Right lobe of liver (tissue), 6 donors: ENCODE measurements around the gene MPHOSPH10. TPM values are rescaled to one million over a fixed set of nuclear protein-coding genes. Genes with fewer than 3 reads are reported as not detected.

Experiments used
- ATAC-seq, 4 donors: fragments of 200-7000 bp; cut with Tn5 transposase; one replicate each; pipeline ENCODE4 v1.9.1; 2020; ENCODE audit warnings: mild to moderate bottlenecking in 4 of 4, moderate library complexity in 4 of 4
- DNase-seq, 3 donors: peaks; one replicate each; pipeline ENCODE4 v3.0.0-alpha.2; 2020
- H3K27ac ChIP-seq, 3 donors: fragments of 200-600 bp; one replicate each; pipeline ENCODE4 v1.8.0; 2022
- H3K27me3 ChIP-seq, 2 donors: fragments of 200-600 bp; one replicate each; pipeline ENCODE4 v1.8.0; 2022
- H3K36me3 ChIP-seq, 4 donors: fragments of 200-600 bp; sonication (generic) in 1 of 4; one replicate each; pipeline versions ENCODE4 v1.5.1 to v1.8.0; 2017 to 2022; ENCODE audit warnings: control low read depth in 1 of 4
- H3K4me1 ChIP-seq, 4 donors: fragments of 200-600 bp; sonication (generic) in 1 of 4; one replicate each; pipeline versions ENCODE4 v1.5.1 to v1.8.0; 2017 to 2022; ENCODE audit warnings: control low read depth in 1 of 4
- H3K4me3 ChIP-seq, 3 donors: fragments of 200-600 bp; one replicate each; pipeline ENCODE4 v1.8.0; 2022
- H3K9me3 ChIP-seq, 4 donors: fragments of 200-600 bp; sonication (generic) in 1 of 4; one replicate each; pipeline versions ENCODE4 v1.5.1 to v1.8.0; 2017 to 2022; ENCODE audit warnings: control low read depth in 1 of 4
- POLR2A ChIP-seq: fragments of 450-650 bp; IDR thresholded peaks from one replicate; pipeline ENCODE4 v1.6.1; 2017; ENCODE audit warnings: antibody characterized with exemption, mild to moderate bottlenecking
- WGBS: methylation state at CpG from one replicate; pipeline ENCODE4 v1.1.6; 2018; ENCODE audit warnings: low coverage, low lambda C conversion rate; ENCODE audit not compliant: insufficient coverage; ENCODE audit errors: missing lambda C conversion rate; 5-methylcytosine and 5-hydroxymethylcytosine counted together
- intact Hi-C, 2 donors: fragments of 100-400 bp; cut with DNase I; formaldehyde crosslinking; loops; one replicate each; pipeline versions ENCODE4 v1.11.2 to v1.14.1; 2022
- small RNA-seq, 2 experiments: library from RNA; depleted of rRNA; stranded (forward); fragments of <200 nt; gene quantifications; one replicate each; pipeline ENCODE3, GENCODE V24; 2016
- total RNA-seq, 6 experiments: library from RNA; depleted of rRNA in 2 of 6; stranded (reverse); fragments of >200 nt in 2 of 6; fragmentation: NEBNext Ultra II Directional in 3 of 6; extraction: Animal tissue kit (Norgen Biotek cat#: 25700) in 3 of 6; gene quantifications; one replicate each; pipeline versions ENCODE4 v1.1.0 to v1.2.4, GENCODE V29; 2016 to 2023
- TF ChIP-seq, protein P1 (sequence below), 4 donors: fragments of 200-600 bp in 3 of 4; fragments of 450-650 bp in 1 of 4; IDR thresholded peaks; one replicate each; pipeline versions ENCODE4 v1.5.1 to v1.8.0; 2016 to 2022; ENCODE audit warnings: antibody characterized with exemption in 4 of 4, mild to moderate bottlenecking in 2 of 4
- donor health status: DM: no; HTN: yes; CAD: no.
- donor health status: DM: no; HTN: no; CAD: no.
- donor health status: DM: no; HTN: no; CAD: no.
- donor health status: DM: no; HTN: yes; CAD: no.
- donor health status: DM: no; HTN: yes; CAD: no.

MPHOSPH10 gene
- total RNA-seq, 6 experiments from 2014 or later, result 10.4 to 14.3 (median 12.8) TPM

DNA sequence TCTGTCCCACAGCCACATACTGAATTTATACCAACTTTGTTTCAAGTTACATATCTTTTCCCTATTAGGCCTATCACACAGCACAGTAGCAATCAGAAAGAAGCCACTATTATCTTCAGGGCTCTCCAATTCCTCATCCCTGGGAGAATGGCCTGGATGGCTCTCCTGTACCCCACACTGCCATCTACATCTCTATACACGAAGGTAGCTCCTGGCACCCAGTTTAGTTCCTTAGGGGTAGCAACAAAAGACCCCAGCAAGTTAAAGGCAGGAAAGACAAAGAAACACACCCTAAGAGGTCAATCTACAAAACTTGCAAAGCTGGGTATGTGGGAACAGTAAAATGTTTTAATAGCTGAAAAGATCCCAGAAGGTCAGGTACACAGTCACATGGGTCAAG lies 56.5 kb downstream of the MPHOSPH10 start:
- ATAC-seq (no peak), DNase-seq (no peak)
- no peaks in the 10 kb centered on the region for H3K27me3 ChIP-seq
- 80% methylated on average over 1 of the region's 1 CpG for WGBS
- TF ChIP-seq, protein P1, sequence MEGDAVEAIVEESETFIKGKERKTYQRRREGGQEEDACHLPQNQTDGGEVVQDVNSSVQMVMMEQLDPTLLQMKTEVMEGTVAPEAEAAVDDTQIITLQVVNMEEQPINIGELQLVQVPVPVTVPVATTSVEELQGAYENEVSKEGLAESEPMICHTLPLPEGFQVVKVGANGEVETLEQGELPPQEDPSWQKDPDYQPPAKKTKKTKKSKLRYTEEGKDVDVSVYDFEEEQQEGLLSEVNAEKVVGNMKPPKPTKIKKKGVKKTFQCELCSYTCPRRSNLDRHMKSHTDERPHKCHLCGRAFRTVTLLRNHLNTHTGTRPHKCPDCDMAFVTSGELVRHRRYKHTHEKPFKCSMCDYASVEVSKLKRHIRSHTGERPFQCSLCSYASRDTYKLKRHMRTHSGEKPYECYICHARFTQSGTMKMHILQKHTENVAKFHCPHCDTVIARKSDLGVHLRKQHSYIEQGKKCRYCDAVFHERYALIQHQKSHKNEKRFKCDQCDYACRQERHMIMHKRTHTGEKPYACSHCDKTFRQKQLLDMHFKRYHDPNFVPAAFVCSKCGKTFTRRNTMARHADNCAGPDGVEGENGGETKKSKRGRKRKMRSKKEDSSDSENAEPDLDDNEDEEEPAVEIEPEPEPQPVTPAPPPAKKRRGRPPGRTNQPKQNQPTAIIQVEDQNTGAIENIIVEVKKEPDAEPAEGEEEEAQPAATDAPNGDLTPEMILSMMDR (IDR thresholded peaks at IDR 0.05), result no peak
- TF ChIP-seq POLR2A, result no peak
- H3K9me3 ChIP-seq, result no peaks in the 10 kb centered on the region
- no peak overlapping the region for H3K27ac ChIP-seq
- no peaks in the 10 kb centered on the region for H3K4me1 ChIP-seq
- intact Hi-C loops, result no loop called here
- peaks cover 0 to 3% (median 0%) of the 10 kb centered on the region in 4 donors for H3K36me3 ChIP-seq
- no peak overlapping the region for H3K4me3 ChIP-seq

DNA sequence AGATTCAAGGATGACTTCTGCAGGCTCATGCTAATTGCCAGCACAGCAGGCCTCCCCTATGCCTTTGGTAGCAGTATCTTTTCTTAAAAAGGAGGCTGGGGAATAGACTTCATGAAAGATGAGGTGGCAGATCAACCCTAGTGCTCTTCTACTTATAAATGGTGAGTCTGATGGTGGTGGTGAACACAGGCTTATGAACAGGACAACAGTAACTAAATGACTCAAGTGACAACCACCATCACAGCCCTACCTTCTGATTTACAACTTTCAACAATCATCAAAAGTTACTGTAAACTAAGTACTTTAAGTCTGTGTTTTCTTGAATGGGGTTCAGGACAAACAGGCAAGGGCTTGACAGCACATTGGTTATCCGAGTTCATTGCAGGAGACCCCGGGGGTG lies 57.2 kb downstream of the MPHOSPH10 start:
- no peak for ATAC-seq
- no peak for DNase-seq
- Histone ChIP-seq H3K4me3 (no peak overlapping the region), H3K4me1 (no peaks in the 10 kb centered on the region), H3K27ac (no peak overlapping the region), H3K9me3 (no peaks in the 10 kb centered on the region), H3K27me3 (no peaks in the 10 kb centered on the region), H3K36me3 (peaks cover 0 to 3% (median 0%) of the 10 kb centered on the region in 4 donors)
- TF ChIP-seq, protein P1 (IDR thresholded peaks at IDR 0.05), result no peak
- TF ChIP-seq POLR2A, result no peak
- intact Hi-C loops, result no loop called here
- 94% methylated on average over 2 of the region's 2 CpGs for WGBS

DNA sequence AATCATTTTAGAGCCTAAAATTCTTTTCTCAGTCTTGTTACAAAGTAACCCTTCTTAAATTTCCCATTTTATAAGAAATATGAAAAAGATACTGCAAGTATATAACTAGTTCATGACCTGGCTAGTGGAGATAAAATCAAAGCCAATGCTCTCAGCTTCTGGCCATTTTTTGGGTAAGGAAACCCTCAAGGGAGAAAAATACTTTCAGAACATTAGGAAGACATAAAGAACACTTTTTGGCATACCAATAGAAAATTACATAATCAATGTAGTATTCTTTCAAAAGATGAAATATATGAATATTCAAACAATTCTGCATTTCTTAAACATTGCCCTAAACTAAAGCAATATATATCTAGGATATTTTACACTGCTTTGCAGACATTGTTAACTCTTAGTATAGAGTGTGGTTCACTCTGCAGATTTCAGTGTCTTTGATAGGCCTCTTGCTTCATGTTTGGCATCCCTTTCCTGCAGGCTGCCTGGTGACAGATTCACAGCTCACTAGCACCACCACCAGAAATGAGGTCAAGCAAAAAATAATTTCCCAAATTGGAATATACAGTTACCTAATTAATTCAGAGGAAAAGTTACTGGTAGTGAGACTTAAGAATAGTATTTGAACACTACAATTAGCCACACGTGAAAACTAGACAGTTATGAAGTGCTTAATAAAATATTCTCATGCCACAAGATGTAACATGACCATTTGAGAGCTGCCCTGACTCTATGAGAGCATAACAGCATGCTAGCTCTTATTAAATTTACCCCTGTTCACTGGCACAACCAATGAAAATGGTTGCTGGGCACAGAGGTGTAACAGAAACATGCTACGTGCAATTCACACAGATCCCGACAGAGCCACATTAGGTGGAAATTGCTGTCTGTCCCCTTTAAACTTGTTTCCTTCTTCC lies 60.5 kb downstream of the MPHOSPH10 start:
- intact Hi-C loops, result no loop called here
- Histone ChIP-seq H3K9me3 (no peaks in the 10 kb centered on the region), H3K4me1 (no peaks in the 10 kb centered on the region), H3K36me3 (peaks cover 0 to 3% (median 0%) of the 10 kb centered on the region in 4 donors), H3K4me3 (no peak overlapping the region), H3K27me3 (no peaks in the 10 kb centered on the region), H3K27ac (no peak overlapping the region)
- DNase-seq, result no peak
- 56% methylated on average over 3 of the region's 3 CpGs for WGBS
- ATAC-seq, result peak; percentile 67 to 86 (median 80)
- no peak for TF ChIP-seq POLR2A
- TF ChIP-seq, protein P1 (IDR thresholded peaks at IDR 0.05), result peak; percentile 41 to 47 (median 45)

DNA sequence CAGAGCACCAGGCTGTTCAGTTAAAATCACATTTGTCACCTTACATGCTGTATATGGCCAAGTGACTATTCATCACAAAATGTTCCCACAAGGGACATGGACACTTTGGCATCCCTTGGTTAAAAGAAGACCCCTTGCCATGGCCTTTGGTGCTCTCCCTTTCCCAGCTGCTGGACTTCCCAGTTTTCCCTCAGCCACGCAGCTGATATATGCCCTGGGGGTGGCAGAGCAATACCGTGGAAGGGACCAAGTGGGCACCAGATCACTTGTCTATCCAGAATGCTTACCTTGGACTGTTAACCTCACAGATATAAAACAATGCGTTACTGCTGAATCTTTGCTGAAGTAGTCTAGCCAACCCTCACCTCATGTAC lies 61.1 kb downstream of the MPHOSPH10 start:
- 70% methylated on average over 2 of the region's 3 CpGs for WGBS
- intact Hi-C loops, result no loop called here
- H3K36me3 ChIP-seq, result peaks cover 0 to 3% (median 0%) of the 10 kb centered on the region in 4 donors

More for the DNA sequence above, 61.1 kb downstream of the MPHOSPH10 start:
- H3K27me3 ChIP-seq, result no peaks in the 10 kb centered on the region
- H3K4me1 ChIP-seq, result no peaks in the 10 kb centered on the region
- DNase-seq, result no peak
- no peaks in the 10 kb centered on the region for H3K9me3 ChIP-seq
- peak in 2 of 4 donors; percentile 30 to 36 for ATAC-seq
- no peak overlapping the region for H3K27ac ChIP-seq
- H3K4me3 ChIP-seq, result no peak overlapping the region
- no peak for TF ChIP-seq POLR2A
- TF ChIP-seq, protein P1 (IDR thresholded peaks at IDR 0.05), result no peak

Small RNAs within 50 kb of the gene (small RNA-seq; reads per million reads assigned to genes)
- 0 reads per million in 2 experiments for gene AC007881.1

Other genes starting within 250 kb of the MPHOSPH10 start
- not detected for gene VAX2, start 230.1 kb upstream of the MPHOSPH10 start, total RNA-seq
- under 1 TPM in 1 of 6 experiments, not detected in 5; 0.44 TPM for gene ATP6V1B1, start 194.7 kb upstream of the MPHOSPH10 start, total RNA-seq
- gene ANKRD53, start 152.0 kb upstream of the MPHOSPH10 start, total RNA-seq, result under 1 TPM in 5 of 6 experiments, not detected in 1; 0.25 to 0.93 (median 0.50) TPM
- 10 to 100 TPM; 26.5 to 33.2 (median 27.1) TPM for gene TEX261, start 135.8 kb upstream of the MPHOSPH10 start, total RNA-seq
- gene NAGK, start 62.0 kb upstream of the MPHOSPH10 start, total RNA-seq, result 10 to 100 TPM; 17.7 to 51.7 (median 36.1) TPM
- 10 to 100 TPM; 15.5 to 37.8 (median 23.1) TPM for gene MCEE, start 405 bp upstream of the MPHOSPH10 start, total RNA-seq
- gene PAIP2B, start 96.5 kb downstream of the MPHOSPH10 start, total RNA-seq, result 10 to 100 TPM in 5 of 6 experiments, 1 to 10 TPM in 1; 8.4 to 30.1 (median 15.3) TPM
- gene ZNF638, start 201.1 kb downstream of the MPHOSPH10 start, total RNA-seq, result 10 to 100 TPM; 41.8 to 65.8 (median 61.5) TPM